ENCODE results near the gene CACNA1C. TPM values are rescaled to one million over a fixed set of nuclear protein-coding genes. Genes with fewer than 3 reads are reported as not detected.
A peak's percentile ranks its signal among the peaks of the same experiment; 100 is the strongest.

The CACNA1C gene
- total RNA-seq, 1 experiment from 2014 or later = 1.1 TPM

- H4K91ac ChIP-seq (ENCODE audit: insufficient read length, low read depth, low read length) = no peak overlapping the region
- no peak overlapping the region for H3K4ac ChIP-seq (ENCODE audit: low read depth, low read length)
- Mint-ChIP-seq H3K36me3 (ENCODE audit: insufficient read depth in 1 of 3, low read depth in 3 of 3) (no peaks in the 10 kb centered on the region), H3K9me3 (no peaks in the 10 kb centered on the region), H3K4me3 (no peak overlapping the region), H3K4me1 (peaks cover 12 to 31% of the 10 kb centered on the region in 2 experiments), H3K27me3 (ENCODE audit: low read depth) (no peaks in the 10 kb centered on the region), H3K27ac (no peak overlapping the region; a peak in 1 of 7 replicates)
- no CpG with 5 or more reads among the region's 13 CpGs for WGBS (ENCODE audit: extremely low coverage, insufficient read length, low lambda C conversion rate)
- no peak overlapping the region for H2AK5ac ChIP-seq (ENCODE audit: insufficient read length, low read length)
- no peaks in the 10 kb centered on the region for H3K4me1 ChIP-seq (ENCODE audit: insufficient read depth, low read length)
- no peak overlapping the region for H3K23ac ChIP-seq (ENCODE audit: insufficient read length, low read depth, low read length)
- H3K14ac ChIP-seq (ENCODE audit: insufficient read depth, low read length) = no peak overlapping the region
- no peak overlapping the region for H3T11ph ChIP-seq (ENCODE audit: low read length)
- H3K56ac ChIP-seq (ENCODE audit: insufficient read length, low read depth, low read length) = no peak overlapping the region
- no peak overlapping the region for H4K5ac ChIP-seq (ENCODE audit: insufficient read length, low read depth, low read length)
- no peak overlapping the region for H2BK120ac ChIP-seq (ENCODE audit: low read depth, low read length, poor library complexity, severe bottlenecking)
- DNase-seq = peak; percentile 51
- no peaks in the 10 kb centered on the region for H3K9me3 ChIP-seq (ENCODE audit: control insufficient read depth, low read depth, low read length)
- H2BK12ac ChIP-seq (ENCODE audit: insufficient read length, low read depth, low read length) = no peak overlapping the region
- H2BK15ac ChIP-seq (ENCODE audit: low read depth, low read length) = no peak overlapping the region
- H3K23me2 ChIP-seq (ENCODE audit: insufficient read length, low read depth, low read length, poor library complexity, severe bottlenecking) = no peaks in the 10 kb centered on the region
- H2BK5ac ChIP-seq (ENCODE audit: insufficient read length, low read length) = no peak overlapping the region
- no peak overlapping the region for H3K18ac ChIP-seq (ENCODE audit: insufficient read length, low read depth, low read length)
- no peak overlapping the region for H4K8ac ChIP-seq (replicated peaks; ENCODE audit: insufficient read length, low read depth, low read length)
- no peak overlapping the region for H3K9ac ChIP-seq (ENCODE audit: extremely low read depth, insufficient read length, low read length)
- TF ChIP-seq CTCF (conservative IDR thresholded peaks at IDR 0.05) = no peak
- no peaks in the 10 kb centered on the region for H4K20me1 ChIP-seq (ENCODE audit: control insufficient read depth, insufficient read depth, insufficient read length)
- H2AFZ ChIP-seq (ENCODE audit: low read length) = no peak overlapping the region
- no peaks in the 10 kb centered on the region for H3K79me1 ChIP-seq (ENCODE audit: insufficient read depth, low read depth, low read length, poor library complexity, severe bottlenecking)
- no peaks in the 10 kb centered on the region for H3K79me2 ChIP-seq (ENCODE audit: insufficient read depth, low read length)
- H3K27ac ChIP-seq (ENCODE audit: insufficient read length, low read depth, low read length) = no peak overlapping the region
- H2BK20ac ChIP-seq (ENCODE audit: low read depth, low read length, poor library complexity, severe bottlenecking) = no peak overlapping the region
- no peaks in the 10 kb centered on the region for H3K27me3 ChIP-seq (ENCODE audit: insufficient read depth, low read length)
- H3K4me2 ChIP-seq (ENCODE audit: insufficient read depth, insufficient read length, low read length) = no peak overlapping the region
These were observed 215.1 kb downstream of the CACNA1C start for GRCh38 chr12:2267703-2268470.

All from H9 (cell line).